HCT116 (cell line): ENCODE measurements around the gene MACF1. TPM values are rescaled to one million over a fixed set of nuclear protein-coding genes. Genes with fewer than 3 reads are reported as not detected.

ENCODE experiments used
- ATAC-seq: fragments of 200-7000 bp; cut with Tn5 transposase; 2 replicates; pipeline ENCODE4 v1.9.1; 2020; ENCODE audit warnings: mild to moderate bottlenecking, moderate library complexity
- BruUV-seq: library from RNA; stranded (reverse); fragments of 400-500 nt; replicated peaks from 2 replicates; lab custom pipeline; 2021; lab: Mats Ljungman, UMichigan
- CTCF ChIA-PET: fragments of 300-600 bp; sonication (Branson Sonifier 250); formaldehyde crosslinking; loops from one replicate; lab custom pipeline; 2021; ENCODE audit warnings: antibody characterized with exemption; lab: Charles Lee
- POLR2A ChIA-PET: fragments of 300-600, 350-600 bp; sonication (Branson Sonifier 250); formaldehyde crosslinking; loops from one replicate; lab custom pipeline; 2021; ENCODE audit warnings: antibody characterized with exemption; lab: Charles Lee
- RAD21 ChIA-PET, 2 experiments: fragments of 300-600 bp; sonication (Branson Sonifier 250); formaldehyde crosslinking; loops; one replicate each; lab custom pipeline; 2023; ENCODE audit warnings: low total read pairs in 2 of 2; ENCODE audit not compliant: uncharacterized antibody in 2 of 2, unreplicated experiment in 2 of 2, low non-redundant PET in 1 of 2; lab: Charles Lee
- DNase-seq: peaks from one replicate; pipeline ENCODE4 v3.0.0-alpha.2; 2010; ENCODE audit warnings: low read depth, low spot score
- H2AFZ ChIP-seq: fragments of 200-600 bp; shearing (Covaris generic), sonication (generic); 2 replicates; pipeline ENCODE4 v1.6.1; 2017; ENCODE audit warnings: low read depth, mixed run types, mixed read lengths, antibody characterized with exemption, low read length; ENCODE audit not compliant: poor library complexity, severe bottlenecking
- H3K27ac ChIP-seq: 2 replicates; pipeline ENCODE4 v1.5.1; 2012; ENCODE audit warnings: low read depth, low read length
- H3K27me3 ChIP-seq: fragments of 200-600 bp; sonication (generic); 2 replicates; pipeline ENCODE4 v1.6.1; 2016; ENCODE audit warnings: mixed run types, low read length, mixed read lengths; ENCODE audit not compliant: insufficient read depth
- H3K36me3 ChIP-seq, 2 experiments: fragments of 200-500 bp in 1 of 2; fragments of 200-600 bp in 1 of 2; sonication (Bioruptor generic) in 1 of 2; sonication (generic) in 1 of 2; 2 replicates each; pipeline versions ENCODE4 v1.5.1 to v1.6.1; 2014 to 2016; ENCODE audit warnings: low read length in 2 of 2, inconsistent platforms in 1 of 2, mixed read lengths in 1 of 2, mixed run types in 1 of 2; ENCODE audit not compliant: insufficient read depth in 2 of 2, control insufficient read depth in 1 of 2
- H3K4me1 ChIP-seq, 2 experiments: fragments of 200-600 bp in 1 of 2; sonication (generic) in 1 of 2; 2 replicates each; pipeline versions ENCODE4 v1.5.1 to v1.6.1; 2012 to 2017; ENCODE audit warnings: low read length in 2 of 2, inconsistent platforms in 1 of 2, mild to moderate bottlenecking in 1 of 2, mixed read lengths in 1 of 2, mixed run types in 1 of 2, moderate library complexity in 1 of 2; ENCODE audit not compliant: insufficient read depth in 2 of 2, control insufficient read depth in 1 of 2
- H3K4me2 ChIP-seq: fragments of 200-600 bp; sonication (generic); 2 replicates; pipeline ENCODE4 v1.6.1; 2017; ENCODE audit warnings: mixed run types, low read length, mixed read lengths
- H3K4me3 ChIP-seq, 2 experiments: fragments of 200-600 bp in 1 of 2; sonication (generic) in 1 of 2; replicated peaks in 1 of 2; 2 replicates each; pipeline ENCODE4 v1.5.1; 2011 to 2016; ENCODE audit warnings: low read length in 2 of 2, control low read depth in 1 of 2, low read depth in 1 of 2, mild to moderate bottlenecking in 1 of 2, mixed read lengths in 1 of 2, mixed run types in 1 of 2
- H3K79me2 ChIP-seq: fragments of 200-600 bp; sonication (generic); 2 replicates; pipeline ENCODE4 v1.6.1; 2017; ENCODE audit warnings: mild to moderate bottlenecking, mixed run types, low read length, moderate library complexity, mixed read lengths; ENCODE audit not compliant: insufficient read depth
- H3K9ac ChIP-seq: fragments of 200-600 bp; sonication (generic); 2 replicates; pipeline ENCODE4 v1.6.1; 2016; ENCODE audit warnings: low read length, mixed read lengths
- H3K9me2 ChIP-seq: fragments of 200-600 bp; sonication (generic), shearing (Covaris generic); 2 replicates; pipeline ENCODE4 v1.6.1; 2017; ENCODE audit warnings: mixed run types, mild to moderate bottlenecking, moderate library complexity; ENCODE audit not compliant: insufficient read depth
- H3K9me3 ChIP-seq, 2 experiments: fragments of 200-500 bp in 1 of 2; fragments of 200-600 bp in 1 of 2; sonication (Bioruptor generic) in 1 of 2; sonication (generic) in 1 of 2; 2 replicates each; pipeline ENCODE4 v1.6.1; 2014 to 2017; ENCODE audit warnings: low read length in 2 of 2, mixed read lengths in 2 of 2, inconsistent platforms in 1 of 2, low read depth in 1 of 2, mild to moderate bottlenecking in 1 of 2, mixed run types in 1 of 2, moderate library complexity in 1 of 2; ENCODE audit not compliant: control insufficient read depth in 1 of 2, insufficient read depth in 1 of 2
- H4K20me1 ChIP-seq: fragments of 200-600 bp; sonication (generic), shearing (Covaris generic); 2 replicates; pipeline ENCODE4 v1.6.1; 2017; ENCODE audit warnings: mixed run types, mild to moderate bottlenecking, moderate library complexity; ENCODE audit not compliant: insufficient read depth
- CEBPB ChIP-seq: IDR thresholded peaks from 2 replicates; pipeline ENCODE4 v1.6.1; 2012; ENCODE audit warnings: low read depth
- EGR1 ChIP-seq: IDR thresholded peaks from 2 replicates; pipeline ENCODE4 v1.6.1; 2012; ENCODE audit warnings: low read depth
- EZH2 ChIP-seq: fragments of 200-600 bp; sonication (generic); IDR thresholded peaks from 2 replicates; pipeline ENCODE4 v1.6.1; 2017; ENCODE audit warnings: antibody characterized with exemption, mixed run types
- POLR2AphosphoS5 ChIP-seq: IDR thresholded peaks from 2 replicates; pipeline ENCODE4 v1.6.1; 2011; ENCODE audit warnings: mild to moderate bottlenecking, low read depth, low read length, moderate library complexity
- RAD21 ChIP-seq: IDR thresholded peaks from 2 replicates; pipeline ENCODE4 v1.6.1; 2012; ENCODE audit warnings: low read depth, mild to moderate bottlenecking
- SIN3A ChIP-seq: IDR thresholded peaks from 2 replicates; pipeline ENCODE4 v1.6.1; 2012; ENCODE audit warnings: low read depth
- SRF ChIP-seq: IDR thresholded peaks from 2 replicates; pipeline ENCODE4 v1.6.1; 2012; ENCODE audit warnings: low read depth
- TCF7L2 ChIP-seq: IDR thresholded peaks from 2 replicates; pipeline ENCODE4 v1.7.0; 2011; ENCODE audit warnings: borderline replicate concordance, inconsistent platforms; ENCODE audit not compliant: insufficient read depth, insufficient read length; ENCODE audit errors: extremely low read depth
- YY1 ChIP-seq: IDR thresholded peaks from 2 replicates; pipeline ENCODE4 v1.6.1; 2011; ENCODE audit warnings: low read length, low read depth, moderate library complexity, mild to moderate bottlenecking; ENCODE audit not compliant: insufficient replicate concordance; ENCODE audit errors: extremely low read depth
- ZFX ChIP-seq: fragments of 450-650 bp; IDR thresholded peaks from 2 replicates; pipeline ENCODE4 v1.6.1; 2017
- ZNF274 ChIP-seq: fragments of 200-500 bp; sonication (Bioruptor generic); IDR thresholded peaks from 2 replicates; pipeline ENCODE4 v1.6.1; 2014; ENCODE audit warnings: mild to moderate bottlenecking, low read depth, low read length, inconsistent platforms
- intact Hi-C: fragments of 100-400 bp; cut with micrococcal nuclease; formaldehyde crosslinking; loops from 2 replicates; pipeline ENCODE4 v1.10.0; 2022
- total RNA-seq: library from RNA; stranded (reverse); gene quantifications from one replicate; pipeline ENCODE4 v1.2.1, GENCODE V29; 2021; ENCODE audit not compliant: unreplicated experiment
- TF ChIP-seq, protein P1 (sequence below), 3 experiments: fragments of 200-600 bp in 1 of 3; sonication (generic) in 1 of 3; IDR thresholded peaks in 2 of 3; conservative IDR thresholded peaks in 1 of 3; 2 replicates each; pipeline ENCODE4 v1.5.1; 2012 to 2017; ENCODE audit warnings: low read depth in 2 of 3, low read length in 2 of 3, antibody characterized with exemption in 1 of 3, borderline replicate concordance in 1 of 3, control low read depth in 1 of 3, mild to moderate bottlenecking in 1 of 3, mixed read lengths in 1 of 3, mixed run types in 1 of 3, moderate library complexity in 1 of 3; ENCODE audit not compliant: insufficient read depth in 1 of 3
- TF ChIP-seq, protein P2 (sequence below): IDR thresholded peaks from 2 replicates; pipeline ENCODE4 v1.6.1; 2012
- TF ChIP-seq, protein P3 (sequence below): IDR thresholded peaks from 2 replicates; pipeline ENCODE4 v1.6.1; 2012

The MACF1 gene
- total RNA-seq, 1 experiment from 2014 or later = 146 TPM

DNA sequence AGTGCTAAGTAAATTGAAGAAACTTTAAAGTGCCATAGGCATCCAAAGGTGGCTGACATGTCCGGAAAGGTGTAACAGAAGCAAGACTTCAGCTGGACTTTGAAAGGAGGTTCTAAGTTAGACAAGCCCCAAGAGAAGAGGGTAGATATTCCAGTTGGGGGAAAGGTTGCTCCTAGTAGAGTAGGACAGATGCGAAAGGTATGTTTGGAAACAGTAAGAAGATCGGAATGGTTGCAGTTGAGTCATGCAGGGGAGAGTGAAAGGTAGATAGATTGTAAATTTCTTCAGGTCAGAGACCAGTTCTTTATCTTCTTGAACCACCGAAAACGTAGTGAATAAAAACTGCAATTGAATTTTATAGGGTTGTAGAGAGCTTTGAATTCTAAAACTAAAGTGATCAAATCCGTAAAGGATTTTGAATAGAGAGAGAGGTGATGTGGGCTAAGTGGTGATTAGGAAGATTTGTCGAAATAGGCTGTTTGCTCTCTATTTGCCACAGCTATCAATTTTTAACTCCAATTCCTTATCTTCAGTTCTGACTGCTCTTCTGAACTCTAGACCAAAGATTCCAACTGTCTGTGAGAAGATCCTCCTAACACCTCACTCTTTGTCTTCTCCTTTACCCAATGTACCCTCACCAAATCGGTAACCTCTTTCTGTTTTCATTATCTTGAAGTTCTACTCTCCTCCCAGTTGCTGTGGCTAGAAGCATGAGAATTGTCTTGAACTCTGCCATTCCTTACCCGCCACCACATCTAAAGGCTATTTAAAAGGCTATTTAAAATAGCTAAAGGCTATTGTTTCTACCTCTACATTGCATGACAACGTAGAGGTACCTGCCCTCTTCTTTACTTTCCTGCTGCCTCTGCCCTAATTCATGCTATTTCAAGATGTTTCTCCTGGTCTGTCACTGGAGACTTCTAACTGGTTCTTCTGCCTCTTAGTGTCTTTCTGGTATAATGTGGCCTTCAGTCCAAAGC lies 16.7 kb downstream of the MACF1 start (continued):
- TF ChIP-seq, protein P1, sequence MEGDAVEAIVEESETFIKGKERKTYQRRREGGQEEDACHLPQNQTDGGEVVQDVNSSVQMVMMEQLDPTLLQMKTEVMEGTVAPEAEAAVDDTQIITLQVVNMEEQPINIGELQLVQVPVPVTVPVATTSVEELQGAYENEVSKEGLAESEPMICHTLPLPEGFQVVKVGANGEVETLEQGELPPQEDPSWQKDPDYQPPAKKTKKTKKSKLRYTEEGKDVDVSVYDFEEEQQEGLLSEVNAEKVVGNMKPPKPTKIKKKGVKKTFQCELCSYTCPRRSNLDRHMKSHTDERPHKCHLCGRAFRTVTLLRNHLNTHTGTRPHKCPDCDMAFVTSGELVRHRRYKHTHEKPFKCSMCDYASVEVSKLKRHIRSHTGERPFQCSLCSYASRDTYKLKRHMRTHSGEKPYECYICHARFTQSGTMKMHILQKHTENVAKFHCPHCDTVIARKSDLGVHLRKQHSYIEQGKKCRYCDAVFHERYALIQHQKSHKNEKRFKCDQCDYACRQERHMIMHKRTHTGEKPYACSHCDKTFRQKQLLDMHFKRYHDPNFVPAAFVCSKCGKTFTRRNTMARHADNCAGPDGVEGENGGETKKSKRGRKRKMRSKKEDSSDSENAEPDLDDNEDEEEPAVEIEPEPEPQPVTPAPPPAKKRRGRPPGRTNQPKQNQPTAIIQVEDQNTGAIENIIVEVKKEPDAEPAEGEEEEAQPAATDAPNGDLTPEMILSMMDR (IDR thresholded peaks at IDR 0.05 in 2 of 3, conservative IDR thresholded peaks at IDR 0.05 in 1 of 3; ENCODE audit: borderline replicate concordance in 1 of 3, insufficient read depth in 1 of 3, low read depth in 2 of 3, low read length in 2 of 3) = no peak
- TF ChIP-seq, protein P2, sequence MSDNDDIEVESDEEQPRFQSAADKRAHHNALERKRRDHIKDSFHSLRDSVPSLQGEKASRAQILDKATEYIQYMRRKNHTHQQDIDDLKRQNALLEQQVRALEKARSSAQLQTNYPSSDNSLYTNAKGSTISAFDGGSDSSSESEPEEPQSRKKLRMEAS = no peak

DNA sequence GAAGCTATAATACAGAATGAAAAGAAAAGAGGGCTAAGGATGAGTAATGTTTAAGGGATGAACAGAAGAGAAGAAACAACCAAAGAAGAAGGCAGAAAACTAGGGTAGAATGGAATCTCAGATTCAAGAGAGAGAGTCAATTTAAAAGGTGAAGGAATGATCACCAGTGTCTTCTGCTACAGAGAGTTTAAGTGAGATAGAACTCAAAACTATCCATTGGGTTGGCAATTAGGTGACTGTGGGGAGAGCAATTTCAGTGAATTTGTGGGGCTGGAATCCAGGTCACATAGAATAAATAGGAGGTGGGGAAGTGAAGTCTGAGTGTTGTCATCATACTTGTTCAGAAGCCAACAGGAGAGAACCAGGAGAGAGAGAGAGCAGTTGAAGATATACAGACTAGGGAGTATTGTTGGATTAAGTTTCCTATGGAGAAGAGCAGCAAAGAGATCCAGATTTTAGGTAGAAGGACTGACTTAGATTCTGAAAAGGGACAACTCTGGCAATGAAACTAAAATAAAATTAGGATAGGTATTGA lies 19.9 kb downstream of the MACF1 start:
- RAD21 ChIA-PET = no interaction called here
- POLR2A ChIA-PET = no interaction called here
- TF ChIP-seq SIN3A (no peak), CEBPB (no peak), SRF (no peak), POLR2AphosphoS5 (no peak), ZFX (no peak), ZNF274 (no peak), TCF7L2 (no peak), EZH2 (no peak), YY1 (no peak), EGR1 (no peak), RAD21 (no peak)
- TF ChIP-seq, protein P3, sequence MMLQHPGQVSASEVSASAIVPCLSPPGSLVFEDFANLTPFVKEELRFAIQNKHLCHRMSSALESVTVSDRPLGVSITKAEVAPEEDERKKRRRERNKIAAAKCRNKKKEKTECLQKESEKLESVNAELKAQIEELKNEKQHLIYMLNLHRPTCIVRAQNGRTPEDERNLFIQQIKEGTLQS = no peak
- TF ChIP-seq, protein P1 (IDR thresholded peaks at IDR 0.05 in 2 of 3, conservative IDR thresholded peaks at IDR 0.05 in 1 of 3; ENCODE audit: borderline replicate concordance in 1 of 3, insufficient read depth in 1 of 3, low read depth in 2 of 3, low read length in 2 of 3) = no peak
- CTCF ChIA-PET = no interaction called here
- no peak overlapping the region for H3K4me2 ChIP-seq
- H3K27ac ChIP-seq = no peak overlapping the region
- H3K9ac ChIP-seq = no peak overlapping the region
- H3K9me2 ChIP-seq = no peaks in the 10 kb centered on the region
- intact Hi-C loops = no loop called here
- no peak overlapping the region for H3K4me3 ChIP-seq
- no TSS peak for BruUV-seq
- peaks cover 0 to 10% of the 10 kb centered on the region in 2 experiments; a peak in 2 of 4 replicates for H3K4me1 ChIP-seq
- no peaks in the 10 kb centered on the region for H3K27me3 ChIP-seq
- no peak overlapping the region for H2AFZ ChIP-seq
- no peaks in the 10 kb centered on the region for H3K9me3 ChIP-seq
- H3K79me2 ChIP-seq = peaks cover 4% of the 10 kb centered on the region
- DNase-seq = no peak
- no peak for ATAC-seq
- H4K20me1 ChIP-seq = no peaks in the 10 kb centered on the region
- no peaks in the 10 kb centered on the region for H3K36me3 ChIP-seq
